SK-N-SH treated with all-trans-retinoic acid at 6 μM for 48 hours (cell line): ENCODE results near the gene PACS1.

ENCODE experiments used
- ATAC-seq: fragments of 200-7000 bp; cut with Tn5 transposase; 3 replicates; pipeline ENCODE4 v1.9.1; 2020; ENCODE audit warnings: mild to moderate bottlenecking, moderate library complexity
- ARNTL ChIP-seq: fragments of 450-650 bp; formaldehyde crosslinking; IDR thresholded peaks from 2 replicates; pipeline ENCODE4 v1.5.0; 2020; ENCODE audit warnings: low read depth, mild to moderate bottlenecking, moderate library complexity, borderline replicate concordance
- BACH2 ChIP-seq: fragments of 250-450 bp; sonication (Bioruptor Pico); IDR thresholded peaks from 2 replicates; pipeline ENCODE4 v1.9.0; 2021; ENCODE audit warnings: mild to moderate bottlenecking, borderline replicate concordance
- CREB5 ChIP-seq: fragments of 250-450 bp; sonication (Bioruptor Pico); IDR thresholded peaks from 2 replicates; pipeline ENCODE4 v1.5.1; 2020; ENCODE audit warnings: low read depth, mild to moderate bottlenecking, moderate library complexity
- ESRRG ChIP-seq: fragments of 250-450 bp; sonication (Bioruptor Pico); IDR thresholded peaks from 2 replicates; pipeline ENCODE4 v1.6.1; 2021; ENCODE audit warnings: mild to moderate bottlenecking
- GLIS3 ChIP-seq: fragments of 250-450 bp; sonication (Bioruptor Pico); IDR thresholded peaks from 2 replicates; pipeline ENCODE4 v1.5.0; 2020; ENCODE audit warnings: mild to moderate bottlenecking, moderate library complexity
- ISL1 ChIP-seq: fragments of 250-450 bp; sonication (Bioruptor Pico); IDR thresholded peaks from 2 replicates; pipeline ENCODE4 v2.1.2; 2022; ENCODE audit warnings: mild to moderate bottlenecking, moderate library complexity
- OSR1 ChIP-seq: fragments of 250-450 bp; sonication (Bioruptor Pico); IDR thresholded peaks from 2 replicates; pipeline ENCODE4 v1.8.0; 2022; ENCODE audit warnings: moderate library complexity, mild to moderate bottlenecking, inconsistent platforms
- PATZ1 ChIP-seq: fragments of 250-450 bp; sonication (Bioruptor Pico); IDR thresholded peaks from 2 replicates; pipeline ENCODE4 v1.8.0; 2020; ENCODE audit warnings: mild to moderate bottlenecking, moderate library complexity, borderline replicate concordance
- POU6F1 ChIP-seq: fragments of 250-450 bp; sonication (Bioruptor Pico); IDR thresholded peaks from 2 replicates; pipeline ENCODE4 v1.8.0; 2021; ENCODE audit warnings: low read depth, mild to moderate bottlenecking, moderate library complexity, borderline replicate concordance
- PPARA ChIP-seq: fragments of 250-450 bp; sonication (Bioruptor Pico); IDR thresholded peaks from 2 replicates; pipeline ENCODE4 v1.5.0; 2020; ENCODE audit warnings: mild to moderate bottlenecking, borderline replicate concordance
- RARB ChIP-seq: fragments of 250-450 bp; sonication (Bioruptor Pico); IDR thresholded peaks from 2 replicates; pipeline ENCODE4 v1.8.0; 2021; ENCODE audit warnings: mild to moderate bottlenecking, moderate library complexity
- SNAI2 ChIP-seq: fragments of 250-450 bp; sonication (Bioruptor Pico); IDR thresholded peaks from 2 replicates; pipeline ENCODE4 v1.5.0; 2020; ENCODE audit warnings: mild to moderate bottlenecking, moderate library complexity
- TCF4 ChIP-seq: fragments of 250-450 bp; sonication (Bioruptor Pico); IDR thresholded peaks from 2 replicates; pipeline ENCODE4 v1.8.0; 2021; ENCODE audit warnings: mild to moderate bottlenecking, moderate library complexity, borderline replicate concordance
- TOX ChIP-seq: fragments of 250-450 bp; sonication (Bioruptor Pico); IDR thresholded peaks from 2 replicates; pipeline ENCODE4 v1.8.0; 2021; ENCODE audit warnings: mild to moderate bottlenecking, moderate library complexity, borderline replicate concordance
- ZC3H10 ChIP-seq: fragments of 250-450 bp; sonication (Bioruptor Pico); IDR thresholded peaks from 2 replicates; pipeline ENCODE4 v1.5.1; 2021; ENCODE audit warnings: mild to moderate bottlenecking, moderate library complexity
- ZFP3 ChIP-seq: fragments of 250-450 bp; sonication (Bioruptor Pico); IDR thresholded peaks from 2 replicates; pipeline ENCODE4 v1.5.0; 2020; ENCODE audit warnings: mild to moderate bottlenecking, moderate library complexity
- ZNF565 ChIP-seq: fragments of 450-650 bp; formaldehyde crosslinking; conservative IDR thresholded peaks from 2 replicates; pipeline ENCODE4 v1.5.0; 2020; ENCODE audit warnings: low read depth, mild to moderate bottlenecking, moderate library complexity
- ZNF8 ChIP-seq: fragments of 450-650 bp; formaldehyde crosslinking; IDR thresholded peaks from 2 replicates; pipeline ENCODE4 v1.5.0; 2020; ENCODE audit warnings: mild to moderate bottlenecking, moderate library complexity
- TF ChIP-seq, protein P1 (sequence below): fragments of 250-450 bp; sonication (Bioruptor Pico); IDR thresholded peaks from 2 replicates; pipeline ENCODE4 v1.5.1; 2021; ENCODE audit warnings: mild to moderate bottlenecking, moderate library complexity
- TF ChIP-seq, protein P2 (sequence below): fragments of 250-450 bp; sonication (Bioruptor Pico); IDR thresholded peaks from 2 replicates; pipeline ENCODE4 v1.5.0; 2020; ENCODE audit warnings: mild to moderate bottlenecking, moderate library complexity

Gene PACS1

DNA sequence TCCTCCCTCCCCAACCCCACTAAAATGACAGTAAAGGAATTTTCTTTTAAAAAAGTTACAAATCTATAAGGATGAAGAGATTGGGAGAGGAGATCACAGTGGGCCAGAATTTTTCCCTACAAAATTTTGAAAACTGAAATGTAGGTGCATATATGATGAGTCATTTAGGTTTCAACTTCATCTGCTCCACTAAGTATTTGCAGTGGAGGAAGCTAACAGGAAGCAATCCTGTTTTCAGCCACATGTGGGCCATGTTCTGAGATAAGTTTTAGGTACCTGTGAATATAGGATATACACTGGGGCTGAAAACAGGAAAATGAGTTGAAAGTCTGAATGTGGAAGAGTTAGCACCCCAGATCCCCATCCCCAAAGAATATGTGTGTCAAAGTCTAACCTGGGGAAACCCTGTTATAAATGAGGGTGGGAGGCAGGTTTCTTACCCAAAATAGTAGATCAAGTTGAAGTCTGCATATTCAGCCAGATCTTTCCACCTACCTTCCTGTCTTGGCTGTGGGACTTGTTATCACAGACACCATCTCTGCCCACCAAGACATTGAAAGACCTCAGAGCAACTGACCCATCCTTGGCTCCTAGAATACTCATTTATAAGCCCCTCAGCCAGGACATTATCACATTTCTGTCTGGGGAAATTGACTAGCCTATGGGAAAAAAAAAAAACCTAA, 87.3 kb downstream of the PACS1 start:
- ATAC-seq, result peak; percentile 41; the same call in 2 of the 3 replicates
- no peak for TF ChIP-seq CREB5
- no peak for TF ChIP-seq TOX
- no peak for TF ChIP-seq ZNF8 (CRISPR knock-in tag)
- TF ChIP-seq ZFP3 (CRISPR knock-in tag), result no peak
- no peak for TF ChIP-seq TCF4 (CRISPR knock-in tag)
- TF ChIP-seq ESRRG, result no peak

GRCh38 chr11:66158156-66158555, 88.1 kb downstream of the PACS1 start:
- TF ChIP-seq ISL1, result no peak
- no peak for TF ChIP-seq TOX
- no peak for TF ChIP-seq BACH2 (CRISPR knock-in tag)
- no peak for TF ChIP-seq RARB (CRISPR knock-in tag)
- TF ChIP-seq ZNF565, result no peak
- no peak for TF ChIP-seq PPARA (CRISPR knock-in tag)
- TF ChIP-seq PATZ1, result no peak
- TF ChIP-seq, protein P1, sequence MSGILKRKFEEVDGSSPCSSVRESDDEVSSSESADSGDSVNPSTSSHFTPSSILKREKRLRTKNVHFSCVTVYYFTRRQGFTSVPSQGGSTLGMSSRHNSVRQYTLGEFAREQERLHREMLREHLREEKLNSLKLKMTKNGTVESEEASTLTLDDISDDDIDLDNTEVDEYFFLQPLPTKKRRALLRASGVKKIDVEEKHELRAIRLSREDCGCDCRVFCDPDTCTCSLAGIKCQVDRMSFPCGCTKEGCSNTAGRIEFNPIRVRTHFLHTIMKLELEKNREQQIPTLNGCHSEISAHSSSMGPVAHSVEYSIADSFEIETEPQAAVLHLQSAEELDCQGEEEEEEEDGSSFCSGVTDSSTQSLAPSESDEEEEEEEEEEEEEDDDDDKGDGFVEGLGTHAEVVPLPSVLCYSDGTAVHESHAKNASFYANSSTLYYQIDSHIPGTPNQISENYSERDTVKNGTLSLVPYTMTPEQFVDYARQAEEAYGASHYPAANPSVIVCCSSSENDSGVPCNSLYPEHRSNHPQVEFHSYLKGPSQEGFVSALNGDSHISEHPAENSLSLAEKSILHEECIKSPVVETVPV (CRISPR knock-in tag), result no peak
- TF ChIP-seq ARNTL, result no peak
- TF ChIP-seq, protein P2, sequence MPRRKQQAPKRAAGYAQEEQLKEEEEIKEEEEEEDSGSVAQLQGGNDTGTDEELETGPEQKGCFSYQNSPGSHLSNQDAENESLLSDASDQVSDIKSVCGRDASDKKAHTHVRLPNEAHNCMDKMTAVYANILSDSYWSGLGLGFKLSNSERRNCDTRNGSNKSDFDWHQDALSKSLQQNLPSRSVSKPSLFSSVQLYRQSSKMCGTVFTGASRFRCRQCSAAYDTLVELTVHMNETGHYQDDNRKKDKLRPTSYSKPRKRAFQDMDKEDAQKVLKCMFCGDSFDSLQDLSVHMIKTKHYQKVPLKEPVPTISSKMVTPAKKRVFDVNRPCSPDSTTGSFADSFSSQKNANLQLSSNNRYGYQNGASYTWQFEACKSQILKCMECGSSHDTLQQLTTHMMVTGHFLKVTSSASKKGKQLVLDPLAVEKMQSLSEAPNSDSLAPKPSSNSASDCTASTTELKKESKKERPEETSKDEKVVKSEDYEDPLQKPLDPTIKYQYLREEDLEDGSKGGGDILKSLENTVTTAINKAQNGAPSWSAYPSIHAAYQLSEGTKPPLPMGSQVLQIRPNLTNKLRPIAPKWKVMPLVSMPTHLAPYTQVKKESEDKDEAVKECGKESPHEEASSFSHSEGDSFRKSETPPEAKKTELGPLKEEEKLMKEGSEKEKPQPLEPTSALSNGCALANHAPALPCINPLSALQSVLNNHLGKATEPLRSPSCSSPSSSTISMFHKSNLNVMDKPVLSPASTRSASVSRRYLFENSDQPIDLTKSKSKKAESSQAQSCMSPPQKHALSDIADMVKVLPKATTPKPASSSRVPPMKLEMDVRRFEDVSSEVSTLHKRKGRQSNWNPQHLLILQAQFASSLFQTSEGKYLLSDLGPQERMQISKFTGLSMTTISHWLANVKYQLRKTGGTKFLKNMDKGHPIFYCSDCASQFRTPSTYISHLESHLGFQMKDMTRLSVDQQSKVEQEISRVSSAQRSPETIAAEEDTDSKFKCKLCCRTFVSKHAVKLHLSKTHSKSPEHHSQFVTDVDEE, result no peak
- no peak for TF ChIP-seq SNAI2
- TF ChIP-seq ESRRG, result no peak
- TF ChIP-seq OSR1, result no peak
- no peak for TF ChIP-seq GLIS3
- TF ChIP-seq ZC3H10 (CRISPR knock-in tag), result no peak
- TF ChIP-seq TCF4 (CRISPR knock-in tag), result no peak
- TF ChIP-seq ZFP3 (CRISPR knock-in tag), result no peak

GRCh38 chr11:66159324-66159984, 89.4 kb downstream of the PACS1 start:
- ATAC-seq, result no peak

More at GRCh38 chr11:66158156-66158555, 88.1 kb downstream of the PACS1 start:
- ATAC-seq, result no peak

More at GRCh38 chr11:66159324-66159984, 89.4 kb downstream of the PACS1 start:
- TF ChIP-seq TOX (no peak), TCF4 (CRISPR knock-in tag) (no peak), SNAI2 (no peak), ARNTL (no peak), PATZ1 (no peak), POU6F1 (CRISPR knock-in tag) (no peak)
